HepG2 (cell line): ENCODE results near the gene IQCE. TPM values are rescaled to one million over a fixed set of nuclear protein-coding genes. Genes with fewer than 3 reads are reported as not detected.

Source experiments
- ATAC-seq: fragments of 200-7000 bp; cut with Tn5 transposase; 3 replicates; pipeline ENCODE4 v1.9.1; 2020; ENCODE audit warnings: mild to moderate bottlenecking, moderate library complexity
- BruUV-seq: library from RNA; stranded (reverse); fragments of 400-500 nt; replicated peaks from 2 replicates; lab custom pipeline; 2021; lab: Mats Ljungman, UMichigan
- CTCF ChIA-PET: fragments of 300-600 bp; formaldehyde crosslinking; extraction: SDS; loops from one replicate; lab custom pipeline; 2021; ENCODE audit warnings: low total read pairs, inconsistent platforms, low intra/inter-chr PET ratio; lab: Yijun Ruan, JAX
- POLR2A ChIA-PET: fragments of 350-600 bp; sonication (Branson Sonifier 250); formaldehyde crosslinking; loops from one replicate; lab custom pipeline; 2020; ENCODE audit warnings: antibody characterized with exemption, inconsistent platforms; lab: Yijun Ruan, JAX
- DNase-seq: peaks from one replicate; pipeline ENCODE4 v3.0.0-alpha.2; 2015; ENCODE audit warnings: low spot score
- FAIRE-seq: peaks from 3 replicates; lab custom pipeline; 2011; peaks lifted over from hg19 to GRCh38; lab: Jason Lieb, UNC
- H2AFZ ChIP-seq: one replicate; pipeline ENCODE4 v1.6.1; 2011; ENCODE audit warnings: low read length, inconsistent platforms
- H3K27ac ChIP-seq: fragments of 300-600 bp; 3 replicates; pipeline ENCODE4 v1.8.0; 2011; ENCODE audit warnings: mixed run types, mild to moderate bottlenecking, mixed read lengths, low read length, inconsistent platforms; ENCODE audit not compliant: insufficient read depth; ENCODE audit errors: extremely low read length
- H3K27me3 ChIP-seq, 2 experiments: fragments of 200-600 bp in 1 of 2; 2 replicates in 1 of 2; 3 replicates in 1 of 2; pipeline versions ENCODE4 v1.6.0 to v1.8.0; 2011; ENCODE audit warnings: low read length in 2 of 2, mild to moderate bottlenecking in 2 of 2, moderate library complexity in 2 of 2, inconsistent platforms in 1 of 2; ENCODE audit not compliant: insufficient read depth in 2 of 2, control insufficient read depth in 1 of 2
- H3K36me3 ChIP-seq, 2 experiments: fragments of 200-600 bp in 1 of 2; replicated peaks in 1 of 2; 2 replicates in 1 of 2; 3 replicates in 1 of 2; pipeline versions ENCODE4 v1.5.1 to v1.8.0; 2011; ENCODE audit warnings: low read length in 2 of 2, inconsistent platforms in 1 of 2; ENCODE audit not compliant: insufficient read depth in 2 of 2, control insufficient read depth in 1 of 2
- H3K4me1 ChIP-seq: 2 replicates; pipeline ENCODE4 v1.5.1; 2012; ENCODE audit warnings: low read length, inconsistent platforms; ENCODE audit not compliant: insufficient read depth
- H3K4me2 ChIP-seq: 2 replicates; pipeline ENCODE4 v1.6.0; 2011; ENCODE audit warnings: low read depth, low read length, inconsistent platforms
- H3K4me3 ChIP-seq, 3 experiments: fragments of 200-600 bp in 1 of 3; sonication (generic), shearing (Covaris generic) in 1 of 3; replicated peaks in 1 of 3; 2 replicates each; pipeline ENCODE4 v1.5.1; 2011 to 2016; ENCODE audit warnings: low read length in 3 of 3, inconsistent platforms in 2 of 3, low read depth in 2 of 3, mild to moderate bottlenecking in 2 of 3, control low read depth in 1 of 3, mixed read lengths in 1 of 3; ENCODE audit not compliant: insufficient read depth in 1 of 3
- H3K79me2 ChIP-seq: one replicate; pipeline ENCODE4 v1.6.1; 2011; ENCODE audit warnings: low read length, inconsistent platforms; ENCODE audit not compliant: insufficient read depth
- H3K9ac ChIP-seq: 2 replicates; pipeline ENCODE4 v1.6.0; 2011; ENCODE audit warnings: mild to moderate bottlenecking, low read depth, low read length, inconsistent platforms; ENCODE audit not compliant: insufficient read depth
- H3K9me3 ChIP-seq: 2 replicates; pipeline ENCODE4 v1.5.1; 2012; ENCODE audit warnings: mild to moderate bottlenecking, low read length
- H4K20me1 ChIP-seq: 2 replicates; pipeline ENCODE4 v1.6.0; 2011; ENCODE audit warnings: inconsistent platforms, mild to moderate bottlenecking, low read length, moderate library complexity; ENCODE audit not compliant: insufficient read depth
- AGO1 ChIP-seq: fragments of 200-400 bp; formaldehyde crosslinking; IDR thresholded peaks from 2 replicates; pipeline ENCODE4 v1.6.1; 2017; ENCODE audit warnings: mild to moderate bottlenecking, low read depth, low read length, moderate library complexity; ENCODE audit not compliant: poor library complexity, severe bottlenecking
- AGO2 ChIP-seq: fragments of 200-400 bp; formaldehyde crosslinking; optimal IDR thresholded peaks from 2 replicates; pipeline ENCODE3; 2017; ENCODE audit warnings: mild to moderate bottlenecking, low read depth, low read length, moderate library complexity
- CEBPB ChIP-seq: IDR thresholded peaks from 2 replicates; pipeline ENCODE4 v1.6.1; 2011; ENCODE audit warnings: low read depth, low read length, improper control_type of control experiment, borderline replicate concordance
- CHCHD3 ChIP-seq: sonication (generic); formaldehyde crosslinking; IDR thresholded peaks from 2 replicates; pipeline ENCODE4 v1.8.0; 2022; ENCODE audit warnings: mild to moderate bottlenecking, missing genetic modification reagents, moderate library complexity
- CHD2 ChIP-seq: IDR thresholded peaks from 2 replicates; pipeline ENCODE4 v1.6.1; 2011; ENCODE audit warnings: low read depth, low read length, improper control_type of control experiment
- FOSL2 ChIP-seq: sonication (generic); formaldehyde crosslinking; IDR thresholded peaks from 2 replicates; pipeline ENCODE4 v1.4.0; 2020; ENCODE audit warnings: missing genetic modification reagents
- HCFC1 ChIP-seq: fragments of 150-350 bp; IDR thresholded peaks from 2 replicates; pipeline ENCODE4 v1.6.1; 2014; ENCODE audit warnings: low read depth, low read length
- HNRNPL ChIP-seq: fragments of 200-400 bp; formaldehyde crosslinking; IDR thresholded peaks from 2 replicates; pipeline ENCODE4 v1.6.1; 2017; ENCODE audit warnings: mild to moderate bottlenecking, low read depth, low read length
- KLF16 ChIP-seq, 2 experiments: sonication (generic) in 1 of 2; formaldehyde crosslinking in 1 of 2; IDR thresholded peaks; 2 replicates each; pipeline versions ENCODE4 v1.6.1 to v1.8.0; 2016 to 2023; ENCODE audit warnings: missing genetic modification reagents in 2 of 2, missing compliant biosample characterization in 1 of 2
- PCBP1 ChIP-seq: fragments of 200-400 bp; formaldehyde crosslinking; IDR thresholded peaks from 2 replicates; pipeline ENCODE4 v1.6.1; 2017; ENCODE audit warnings: mild to moderate bottlenecking, low read depth, low read length, borderline replicate concordance
- RBFOX2 ChIP-seq: fragments of 200-400 bp; formaldehyde crosslinking; IDR thresholded peaks from 2 replicates; pipeline ENCODE4 v1.6.1; 2017; ENCODE audit warnings: low read depth, mild to moderate bottlenecking, low read length
- SRSF9 ChIP-seq: fragments of 200-400 bp; formaldehyde crosslinking; IDR thresholded peaks from 2 replicates; pipeline ENCODE4 v1.6.1; 2018; ENCODE audit warnings: borderline replicate concordance, mild to moderate bottlenecking, low read depth, low read length; ENCODE audit not compliant: insufficient read depth, poor library complexity, severe bottlenecking
- ZBTB38 ChIP-seq: sonication (generic); formaldehyde crosslinking; IDR thresholded peaks from 2 replicates; pipeline ENCODE4 v1.5.1; 2020; ENCODE audit warnings: mild to moderate bottlenecking, missing genetic modification reagents
- ZFX ChIP-seq: sonication (generic); formaldehyde crosslinking; IDR thresholded peaks from 2 replicates; pipeline ENCODE4 v1.4.0; 2020; ENCODE audit warnings: mild to moderate bottlenecking, low read depth, missing genetic modification reagents, moderate library complexity
- ZNF20 ChIP-seq: sonication (generic); formaldehyde crosslinking; IDR thresholded peaks from 2 replicates; pipeline ENCODE4 v1.4.0; 2020; ENCODE audit warnings: mild to moderate bottlenecking, moderate library complexity, missing genetic modification reagents
- ZNF251 ChIP-seq: sonication (generic); formaldehyde crosslinking; IDR thresholded peaks from 2 replicates; pipeline ENCODE4 v1.9.0; 2021; ENCODE audit warnings: mild to moderate bottlenecking, missing genetic modification reagents
- ZNF549 ChIP-seq: sonication (generic); formaldehyde crosslinking; IDR thresholded peaks from 2 replicates; pipeline ENCODE4 v1.5.0; 2020; ENCODE audit warnings: missing genetic modification reagents
- WGBS: methylation state at CpG from one replicate; pipeline ENCODE4 v1.1.6; 2017; ENCODE audit warnings: low lambda C conversion rate; 5-methylcytosine and 5-hydroxymethylcytosine counted together
- in situ Hi-C: cut with HindIII; loops from 2 replicates; pipeline ENCODE4 v1.10.0; 2017; ENCODE audit warnings: low pct_unique_long_range_greater_than_20kb; ENCODE audit not compliant: extremely low pct_ligation_motif_present
- intact Hi-C: fragments of 100-400 bp; cut with micrococcal nuclease; formaldehyde crosslinking; loops from one replicate; pipeline ENCODE4 v1.10.0; 2022; ENCODE audit not compliant: unreplicated experiment
- polyA plus RNA-seq, 8 experiments: library from polyadenylated mRNA; depleted of rRNA in 3 of 8; stranded (reverse) in 7 of 8; unstranded in 1 of 8; fragments of >200 nt; fragmentation: Illumina TruSeq in 4 of 8; extraction: Trizol in 4 of 8; gene quantifications; 2 replicates each; pipeline versions ENCODE4 v1.2.1 to v1.2.3, GENCODE V29; 2011 to 2016; ENCODE audit warnings: low read depth in 4 of 8, missing spikeins in 1 of 8, mixed read lengths in 1 of 8; ENCODE audit not compliant: insufficient read depth in 1 of 8
- total RNA-seq, 5 experiments: library from RNA; depleted of rRNA; stranded (reverse); fragments of >200 nt; fragmentation: Illumina TruSeq; extraction: Trizol; gene quantifications; 2 replicates each; pipeline ENCODE4 v1.2.3, GENCODE V29; 2016; ENCODE audit warnings: low read depth in 1 of 5
- TF ChIP-seq, protein P1 (sequence below): sonication (generic); formaldehyde crosslinking; IDR thresholded peaks from 2 replicates; pipeline ENCODE4 v1.5.0; 2020; ENCODE audit warnings: missing genetic modification reagents
- TF ChIP-seq, protein P2 (sequence below): sonication (generic); formaldehyde crosslinking; IDR thresholded peaks from 2 replicates; pipeline ENCODE4 v1.5.1; 2020; ENCODE audit warnings: mild to moderate bottlenecking, missing genetic modification reagents, moderate library complexity

Gene IQCE
- total and polyA plus RNA-seq, 2 of the 13 experiments (the other 11 are each of a cell fraction or from before 2014, with no cell fraction given), result 1.5 to 2.5 TPM

DNA sequence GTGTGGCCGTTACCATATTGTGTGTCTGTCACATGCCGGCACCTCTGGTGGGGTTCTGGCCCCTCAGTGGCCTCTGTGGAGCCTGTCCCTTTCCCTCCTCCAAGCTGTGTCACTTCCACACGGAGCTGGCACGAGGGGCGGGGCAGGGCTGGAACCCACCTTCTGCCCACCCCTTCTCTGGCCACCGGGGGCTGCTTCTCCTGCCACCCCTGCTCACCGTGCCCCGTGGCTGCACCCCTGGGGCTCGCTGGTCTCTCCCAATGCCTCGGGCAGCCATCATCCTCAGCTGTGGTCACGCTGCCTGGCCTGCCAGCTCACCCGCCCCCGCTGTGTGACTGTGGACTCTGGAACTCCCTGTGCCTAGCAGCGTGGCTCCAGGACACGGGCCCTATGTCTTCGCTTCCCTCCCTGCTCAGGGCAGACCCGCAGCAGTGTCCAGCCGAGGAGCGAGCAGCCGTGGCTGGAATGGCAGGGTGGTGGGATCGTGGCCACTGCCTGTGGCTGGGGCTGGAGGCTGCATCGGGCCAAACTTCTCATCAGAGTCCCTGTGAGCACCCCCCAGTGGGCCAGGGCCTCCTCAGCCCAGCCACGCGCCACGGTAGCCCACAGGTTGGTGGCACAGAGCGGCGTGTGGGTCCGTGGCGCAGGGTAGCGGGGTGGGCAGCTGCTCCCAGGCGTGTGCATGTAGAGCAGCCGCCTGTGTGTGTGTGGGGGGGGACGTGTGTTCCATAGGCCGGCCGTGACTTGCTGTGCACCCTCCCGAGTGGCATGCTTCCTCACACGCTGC, 81.1 kb downstream of the IQCE start (continued):
- TF ChIP-seq, protein P1, sequence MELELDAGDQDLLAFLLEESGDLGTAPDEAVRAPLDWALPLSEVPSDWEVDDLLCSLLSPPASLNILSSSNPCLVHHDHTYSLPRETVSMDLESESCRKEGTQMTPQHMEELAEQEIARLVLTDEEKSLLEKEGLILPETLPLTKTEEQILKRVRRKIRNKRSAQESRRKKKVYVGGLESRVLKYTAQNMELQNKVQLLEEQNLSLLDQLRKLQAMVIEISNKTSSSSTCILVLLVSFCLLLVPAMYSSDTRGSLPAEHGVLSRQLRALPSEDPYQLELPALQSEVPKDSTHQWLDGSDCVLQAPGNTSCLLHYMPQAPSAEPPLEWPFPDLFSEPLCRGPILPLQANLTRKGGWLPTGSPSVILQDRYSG (CRISPR knock-in tag), result no peak
- TF ChIP-seq CEBPB, result no peak
- TF ChIP-seq CHCHD3 (CRISPR knock-in tag), result no peak
- no peak for TF ChIP-seq HCFC1
- no peak for TF ChIP-seq FOSL2 (CRISPR knock-in tag)

DNA sequence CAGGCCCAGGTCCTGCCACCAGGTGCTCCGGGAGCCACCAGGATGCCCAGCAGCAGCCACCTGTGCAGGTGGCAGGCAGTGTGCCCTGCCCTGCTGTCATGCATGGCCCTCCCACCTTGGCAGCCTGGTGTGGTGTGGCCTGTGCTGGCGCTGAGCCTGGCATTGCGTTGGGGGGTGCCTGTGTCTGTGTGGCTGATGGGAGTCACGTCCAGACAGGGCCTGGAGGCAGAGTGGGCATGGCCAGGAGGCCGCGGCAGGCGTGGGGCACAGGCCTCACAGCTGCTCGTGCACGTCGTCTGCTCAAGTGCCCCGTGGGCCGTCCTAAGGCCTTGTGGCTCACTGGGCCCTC, 81.7 kb downstream of the IQCE start:
- ChIA-PET POLR2A (no interaction called here), CTCF (no interaction called here)
- no peak overlapping the region for H3K9ac ChIP-seq
- BruUV-seq, result no TSS peak
- H3K27ac ChIP-seq, result peak overlapping the region; percentile 59
- H3K4me1 ChIP-seq, result peaks cover 79% of the 10 kb centered on the region
- ATAC-seq (no peak), FAIRE-seq (no peak), DNase-seq (no peak)
- H3K36me3 ChIP-seq, result peaks cover 9 to 22% of the 10 kb centered on the region in 2 experiments; a peak in 3 of 5 replicates
- H3K4me3 ChIP-seq, result no peak overlapping the region
- 95% methylated on average over 7 of the region's 12 CpGs for WGBS
- H3K4me2 ChIP-seq, result no peak overlapping the region
- H4K20me1 ChIP-seq, result peaks cover 39% of the 10 kb centered on the region; the same call in 1 of the 2 replicates
- no peaks in the 10 kb centered on the region for H3K27me3 ChIP-seq
- intact Hi-C loops, result no loop called here
- peaks cover 68% of the 10 kb centered on the region for H3K79me2 ChIP-seq
- in situ Hi-C loops, result loop anchor here (10.0 kb wide), 1 partner anchor 76 kb away; no protein-coding TSS in a partner anchor
- no peak overlapping the region for H2AFZ ChIP-seq
- H3K9me3 ChIP-seq, result no peaks in the 10 kb centered on the region
- TF ChIP-seq PCBP1 (no peak), AGO1 (no peak), RBFOX2 (peak; percentile 65), ZNF20 (CRISPR knock-in tag) (no peak), ZNF549 (CRISPR knock-in tag) (no peak), SRSF9 (no peak), ZFX (peak; percentile 25; the same call in 1 of the 2 replicates), AGO2 (peak; percentile 68), KLF16 (CRISPR knock-in tag; IDR thresholded peaks at IDR 0.05) (no peak), HNRNPL (peak; percentile 88; the same call in 1 of the 2 replicates), CHD2 (no peak), ZBTB38 (CRISPR knock-in tag) (peak; percentile 35; the same call in 1 of the 2 replicates), ZNF251 (no peak)
- TF ChIP-seq, protein P2, sequence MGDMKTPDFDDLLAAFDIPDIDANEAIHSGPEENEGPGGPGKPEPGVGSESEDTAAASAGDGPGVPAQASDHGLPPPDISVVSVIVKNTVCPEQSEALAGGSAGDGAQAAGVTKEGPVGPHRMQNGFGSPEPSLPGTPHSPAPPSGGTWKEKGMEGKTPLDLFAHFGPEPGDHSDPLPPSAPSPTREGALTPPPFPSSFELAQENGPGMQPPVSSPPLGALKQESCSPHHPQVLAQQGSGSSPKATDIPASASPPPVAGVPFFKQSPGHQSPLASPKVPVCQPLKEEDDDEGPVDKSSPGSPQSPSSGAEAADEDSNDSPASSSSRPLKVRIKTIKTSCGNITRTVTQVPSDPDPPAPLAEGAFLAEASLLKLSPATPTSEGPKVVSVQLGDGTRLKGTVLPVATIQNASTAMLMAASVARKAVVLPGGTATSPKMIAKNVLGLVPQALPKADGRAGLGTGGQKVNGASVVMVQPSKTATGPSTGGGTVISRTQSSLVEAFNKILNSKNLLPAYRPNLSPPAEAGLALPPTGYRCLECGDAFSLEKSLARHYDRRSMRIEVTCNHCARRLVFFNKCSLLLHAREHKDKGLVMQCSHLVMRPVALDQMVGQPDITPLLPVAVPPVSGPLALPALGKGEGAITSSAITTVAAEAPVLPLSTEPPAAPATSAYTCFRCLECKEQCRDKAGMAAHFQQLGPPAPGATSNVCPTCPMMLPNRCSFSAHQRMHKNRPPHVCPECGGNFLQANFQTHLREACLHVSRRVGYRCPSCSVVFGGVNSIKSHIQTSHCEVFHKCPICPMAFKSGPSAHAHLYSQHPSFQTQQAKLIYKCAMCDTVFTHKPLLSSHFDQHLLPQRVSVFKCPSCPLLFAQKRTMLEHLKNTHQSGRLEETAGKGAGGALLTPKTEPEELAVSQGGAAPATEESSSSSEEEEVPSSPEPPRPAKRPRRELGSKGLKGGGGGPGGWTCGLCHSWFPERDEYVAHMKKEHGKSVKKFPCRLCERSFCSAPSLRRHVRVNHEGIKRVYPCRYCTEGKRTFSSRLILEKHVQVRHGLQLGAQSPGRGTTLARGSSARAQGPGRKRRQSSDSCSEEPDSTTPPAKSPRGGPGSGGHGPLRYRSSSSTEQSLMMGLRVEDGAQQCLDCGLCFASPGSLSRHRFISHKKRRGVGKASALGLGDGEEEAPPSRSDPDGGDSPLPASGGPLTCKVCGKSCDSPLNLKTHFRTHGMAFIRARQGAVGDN (CRISPR knock-in tag), result peak; percentile 42
